ENCODE measurements around the gene TGFBR2. TPM values are rescaled to one million over a fixed set of nuclear protein-coding genes. Genes with fewer than 3 reads are reported as not detected.
A peak's percentile ranks its signal among the peaks of the same experiment; 100 is the strongest.

TGFBR2 gene
- total RNA-seq, 4 donors from 2014 or later: 10.1 to 114 (median 48.7) TPM

DNA sequence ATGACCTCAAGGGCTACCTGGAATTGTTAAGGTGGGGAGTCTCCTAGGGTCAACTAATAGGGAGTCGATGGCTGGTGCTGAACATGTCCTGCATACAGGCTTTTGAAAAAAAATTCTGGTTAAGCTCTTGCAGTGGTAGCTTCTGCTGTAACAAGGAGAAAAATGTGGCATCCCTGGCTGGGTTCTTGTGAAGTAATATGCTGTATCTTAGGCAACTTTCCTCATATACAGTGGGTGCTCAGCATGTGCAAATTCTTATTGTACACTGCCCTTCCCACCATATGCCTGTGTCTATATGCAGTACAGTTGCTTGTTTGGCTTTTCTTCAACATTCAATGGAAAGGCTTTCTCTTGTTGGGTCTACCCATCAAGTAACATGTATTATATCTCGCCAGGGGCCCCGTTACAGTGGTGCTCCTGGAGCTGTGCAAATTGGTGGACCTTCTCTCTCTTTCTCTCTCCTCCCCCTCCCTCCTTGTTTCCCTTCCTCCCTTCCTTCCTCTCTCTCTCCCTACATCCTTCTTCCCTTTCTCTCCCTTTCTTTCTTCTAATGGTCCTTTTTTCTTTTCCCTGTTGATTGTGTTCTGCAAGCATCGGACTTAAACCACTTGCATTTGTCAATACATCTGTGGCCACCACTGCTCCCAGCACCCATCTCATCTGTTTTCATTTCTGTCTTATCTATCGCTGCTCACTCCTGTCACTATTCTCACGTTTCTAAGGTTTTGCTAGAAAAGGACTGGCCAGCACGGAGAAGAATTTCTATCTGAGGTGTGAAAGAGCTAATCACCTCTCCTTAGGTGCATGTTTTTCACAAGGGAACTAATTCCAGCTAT lies 35.2 kb downstream of the TGFBR2 start:
- peaks cover 0 to 94% (median 39%) of the 10 kb centered on the region in 3 donors for H3K4me1 ChIP-seq
- no peaks in the 10 kb centered on the region for H3K9me3 ChIP-seq
- peak overlapping the region in 2 of 4 donors; percentile 45 to 64 for H3K27ac ChIP-seq
- WGBS, 2 donors: 79 to 83% methylated on average over 7 of the region's 7 CpGs
- no peak for TF ChIP-seq POLR2A (IDR thresholded peaks at IDR 0.05)
- TF ChIP-seq, protein P1, sequence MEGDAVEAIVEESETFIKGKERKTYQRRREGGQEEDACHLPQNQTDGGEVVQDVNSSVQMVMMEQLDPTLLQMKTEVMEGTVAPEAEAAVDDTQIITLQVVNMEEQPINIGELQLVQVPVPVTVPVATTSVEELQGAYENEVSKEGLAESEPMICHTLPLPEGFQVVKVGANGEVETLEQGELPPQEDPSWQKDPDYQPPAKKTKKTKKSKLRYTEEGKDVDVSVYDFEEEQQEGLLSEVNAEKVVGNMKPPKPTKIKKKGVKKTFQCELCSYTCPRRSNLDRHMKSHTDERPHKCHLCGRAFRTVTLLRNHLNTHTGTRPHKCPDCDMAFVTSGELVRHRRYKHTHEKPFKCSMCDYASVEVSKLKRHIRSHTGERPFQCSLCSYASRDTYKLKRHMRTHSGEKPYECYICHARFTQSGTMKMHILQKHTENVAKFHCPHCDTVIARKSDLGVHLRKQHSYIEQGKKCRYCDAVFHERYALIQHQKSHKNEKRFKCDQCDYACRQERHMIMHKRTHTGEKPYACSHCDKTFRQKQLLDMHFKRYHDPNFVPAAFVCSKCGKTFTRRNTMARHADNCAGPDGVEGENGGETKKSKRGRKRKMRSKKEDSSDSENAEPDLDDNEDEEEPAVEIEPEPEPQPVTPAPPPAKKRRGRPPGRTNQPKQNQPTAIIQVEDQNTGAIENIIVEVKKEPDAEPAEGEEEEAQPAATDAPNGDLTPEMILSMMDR (IDR thresholded peaks at IDR 0.05): no peak
- H3K27me3 ChIP-seq: no peaks in the 10 kb centered on the region
- intact Hi-C loops (cut with DNase I): no loop called here
- peaks cover 0 to 19% (median 0%) of the 10 kb centered on the region in 3 donors for H3K36me3 ChIP-seq
- no peak for DNase-seq
- no peak overlapping the region for H3K4me3 ChIP-seq

DNA sequence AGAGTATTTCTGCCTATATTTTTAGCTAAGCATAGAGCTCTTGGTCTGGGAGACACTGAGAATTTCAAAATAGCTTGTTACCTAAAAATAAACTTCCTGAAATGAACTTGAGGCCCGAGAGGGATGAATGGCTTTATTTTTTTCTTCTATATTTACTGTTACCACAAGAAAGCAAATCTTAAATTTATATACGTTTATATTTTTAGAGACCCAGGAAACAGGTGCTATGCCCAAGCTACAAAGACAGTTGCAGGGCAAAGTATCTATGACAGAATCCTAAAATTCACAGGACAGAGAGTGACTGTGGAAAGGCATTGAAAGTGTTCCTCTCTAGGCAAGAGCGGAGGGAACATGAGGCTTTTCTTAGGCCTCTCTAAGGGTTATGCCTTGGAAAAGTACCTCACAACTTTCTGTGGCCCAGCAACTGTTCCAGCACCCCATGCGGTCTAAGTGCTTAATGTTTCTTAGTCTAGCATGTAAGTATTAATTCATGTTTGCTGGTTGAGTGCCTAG lies 36.5 kb downstream of the TGFBR2 start:
- H3K27ac ChIP-seq: peak overlapping the region in 3 of 4 donors; percentile 56 to 82 (median 64)
- H3K4me3 ChIP-seq: no peak overlapping the region
- peaks cover 0 to 32% (median 5%) of the 10 kb centered on the region in 3 donors for H3K36me3 ChIP-seq
- WGBS, 2 donors: 44 to 51% methylated on average over 4 of the region's 4 CpGs
- H3K27me3 ChIP-seq: no peaks in the 10 kb centered on the region
- peaks cover 0 to 93% (median 39%) of the 10 kb centered on the region in 3 donors for H3K4me1 ChIP-seq
- DNase-seq: no peak
- TF ChIP-seq, protein P1 (IDR thresholded peaks at IDR 0.05): no peak
- TF ChIP-seq POLR2A (IDR thresholded peaks at IDR 0.05): no peak
- no peaks in the 10 kb centered on the region for H3K9me3 ChIP-seq
- intact Hi-C loops (cut with DNase I): no loop called here

DNA sequence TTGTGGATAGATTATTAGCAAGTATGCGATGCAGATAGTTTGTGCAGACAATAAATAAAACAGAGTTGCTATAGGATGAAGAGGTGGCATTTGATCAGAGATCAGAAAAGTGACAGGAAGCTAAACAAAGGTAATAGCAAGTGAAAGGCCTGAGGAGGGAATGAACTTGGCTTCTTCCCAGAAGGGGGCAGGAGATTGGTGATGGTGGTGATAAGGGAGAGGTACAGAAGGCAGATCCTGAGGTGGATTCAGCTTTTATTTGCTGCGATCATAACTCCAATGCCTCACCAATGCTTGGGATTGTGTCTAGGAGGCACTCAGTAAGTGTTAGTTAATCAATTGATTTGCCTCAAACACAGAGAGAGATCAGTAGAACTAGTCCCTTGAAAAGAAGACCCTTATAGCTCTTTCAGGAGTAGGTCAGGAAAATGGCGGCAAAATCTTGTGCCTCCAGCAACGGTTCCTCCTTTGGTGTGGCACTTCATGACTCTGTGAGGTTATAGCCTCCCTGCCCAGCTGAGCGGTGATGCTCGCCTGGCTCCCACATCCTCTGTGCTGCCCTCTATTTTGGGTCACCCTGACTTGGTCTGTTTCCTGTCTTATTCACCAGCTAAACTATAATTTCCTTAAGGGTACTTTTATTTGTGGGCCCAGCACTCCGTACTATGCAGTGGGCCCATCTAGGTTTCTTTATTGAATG lies 37.5 kb downstream of the TGFBR2 start:
- no peak for DNase-seq
- TF ChIP-seq, protein P1 (IDR thresholded peaks at IDR 0.05): no peak
- TF ChIP-seq POLR2A (IDR thresholded peaks at IDR 0.05): no peak
- H3K4me1 ChIP-seq: peaks cover 0 to 95% (median 42%) of the 10 kb centered on the region in 3 donors
- H3K27ac ChIP-seq: peak overlapping the region; percentile 28 to 82 (median 60)
- H3K27me3 ChIP-seq: no peaks in the 10 kb centered on the region
- intact Hi-C loops (cut with DNase I): no loop called here
- 79 to 88% methylated on average over 7 of the region's 7 CpGs for WGBS, 2 donors
- H3K9me3 ChIP-seq: no peaks in the 10 kb centered on the region
- no peak overlapping the region for H3K4me3 ChIP-seq
- H3K36me3 ChIP-seq: peaks cover 0 to 42% (median 5%) of the 10 kb centered on the region in 3 donors

DNA sequence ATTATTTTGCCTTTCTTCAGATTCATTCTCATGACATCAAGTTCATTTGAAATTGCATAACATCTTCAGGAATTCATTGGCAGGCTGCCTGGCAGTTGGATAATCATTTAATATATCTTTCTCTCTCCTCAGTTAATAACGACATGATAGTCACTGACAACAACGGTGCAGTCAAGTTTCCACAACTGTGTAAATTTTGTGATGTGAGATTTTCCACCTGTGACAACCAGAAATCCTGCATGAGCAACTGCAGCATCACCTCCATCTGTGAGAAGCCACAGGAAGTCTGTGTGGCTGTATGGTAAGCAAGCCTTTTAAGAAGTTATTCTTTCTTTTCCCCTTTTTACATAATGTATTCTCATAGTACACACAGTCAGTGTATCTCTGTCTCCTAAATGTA lies 38.2 kb downstream of the TGFBR2 start:
- H3K27ac ChIP-seq: peak overlapping the region; percentile 28 to 82 (median 60)
- H3K36me3 ChIP-seq: peaks cover 0 to 49% (median 5%) of the 10 kb centered on the region in 3 donors
- intact Hi-C loops (cut with DNase I): no loop called here
- WGBS, 2 donors: 0% methylated on average over 2 of the region's 2 CpGs
- H3K4me3 ChIP-seq: no peak overlapping the region
- H3K27me3 ChIP-seq: no peaks in the 10 kb centered on the region
- H3K4me1 ChIP-seq: peaks cover 0 to 95% (median 44%) of the 10 kb centered on the region in 3 donors
- DNase-seq: no peak
- H3K9me3 ChIP-seq: no peaks in the 10 kb centered on the region
- TF ChIP-seq, protein P1 (IDR thresholded peaks at IDR 0.05): no peak
- TF ChIP-seq POLR2A (IDR thresholded peaks at IDR 0.05): no peak

All from esophagus squamous epithelium (tissue), 5 donors.